GM23248 (cell line): ENCODE results near the gene CYBRD1. TPM values are rescaled to one million over a fixed set of nuclear protein-coding genes. Genes with fewer than 3 reads are reported as not detected.
A peak's percentile ranks its signal among the peaks of the same experiment; 100 is the strongest.
"Not testable (repeated sequence)": the region's sequence is repeated elsewhere in the genome, so short reads cannot be mapped to it uniquely, and the experiment has no call there.

ENCODE experiments used
- DNase-seq: peaks from one replicate; pipeline ENCODE4 v3.0.0-alpha.2; 2015
- H2AFZ ChIP-seq: fragments of 200-600 bp; sonication (generic); 2 replicates; pipeline ENCODE4 v1.6.1; 2016; ENCODE audit warnings: antibody characterized with exemption
- H3F3A ChIP-seq: fragments of 200-600 bp; sonication (generic); 2 replicates; pipeline ENCODE4 v1.6.1; 2016; ENCODE audit warnings: mild to moderate bottlenecking, antibody characterized with exemption, mixed run types; ENCODE audit not compliant: insufficient read depth
- H3K27ac ChIP-seq: fragments of 200-600 bp; sonication (generic); 2 replicates; pipeline ENCODE4 v1.5.1; 2016; ENCODE audit warnings: mild to moderate bottlenecking
- H3K27me3 ChIP-seq: fragments of 200-600 bp; sonication (generic); replicated peaks from 2 replicates; pipeline ENCODE4 v1.6.1; 2016; ENCODE audit warnings: mild to moderate bottlenecking; ENCODE audit not compliant: insufficient read depth
- H3K36me3 ChIP-seq: fragments of 200-600 bp; sonication (generic); 2 replicates; pipeline ENCODE4 v1.6.1; 2016; ENCODE audit warnings: low read depth, mild to moderate bottlenecking
- H3K4me1 ChIP-seq: fragments of 200-600 bp; sonication (generic); 2 replicates; pipeline ENCODE4 v1.6.1; 2016; ENCODE audit warnings: mild to moderate bottlenecking; ENCODE audit not compliant: insufficient read depth
- H3K4me2 ChIP-seq: fragments of 200-600 bp; sonication (generic); one replicate; pipeline ENCODE4 v1.6.1; 2016; ENCODE audit warnings: mild to moderate bottlenecking; ENCODE audit not compliant: unreplicated experiment
- H3K4me3 ChIP-seq: fragments of 200-600 bp; sonication (generic); 2 replicates; pipeline ENCODE4 v1.5.1; 2016; ENCODE audit warnings: mild to moderate bottlenecking
- H3K79me2 ChIP-seq: fragments of 200-600 bp; sonication (generic); 2 replicates; pipeline ENCODE4 v1.6.1; 2016; ENCODE audit warnings: mild to moderate bottlenecking; ENCODE audit not compliant: insufficient read depth
- H3K9ac ChIP-seq: fragments of 200-600 bp; sonication (generic); 2 replicates; pipeline ENCODE4 v1.6.1; 2016; ENCODE audit warnings: mild to moderate bottlenecking
- H3K9me2 ChIP-seq: fragments of 200-600 bp; sonication (generic); 2 replicates; pipeline ENCODE4 v1.6.1; 2016; ENCODE audit warnings: mixed run types, mild to moderate bottlenecking, moderate library complexity; ENCODE audit not compliant: insufficient read depth
- H3K9me3 ChIP-seq: fragments of 200-600 bp; sonication (generic); one replicate; pipeline ENCODE4 v1.6.1; 2017; ENCODE audit warnings: low read depth
- H4K20me1 ChIP-seq: fragments of 200-600 bp; sonication (generic); 2 replicates; pipeline ENCODE4 v1.6.0; 2016; ENCODE audit not compliant: insufficient read depth
- EZH2 ChIP-seq: fragments of 200-600 bp; sonication (generic); IDR thresholded peaks from 2 replicates; pipeline ENCODE4 v1.6.1; 2018; ENCODE audit warnings: antibody characterized with exemption, mild to moderate bottlenecking; ENCODE audit not compliant: insufficient read depth, poor library complexity, severe bottlenecking
- EZH2phosphoT487 ChIP-seq: fragments of 200-600 bp; sonication (generic); IDR thresholded peaks from 2 replicates; pipeline ENCODE4 v1.6.1; 2018; ENCODE audit warnings: antibody characterized with exemption, moderate library complexity, mild to moderate bottlenecking, low read depth; ENCODE audit not compliant: insufficient read depth
- WGBS, 2 experiments: methylation state at CpG; one replicate each; pipeline ENCODE4 v1.1.6; 2015 to 2017; ENCODE audit warnings: low lambda C conversion rate in 2 of 2, low coverage in 1 of 2; ENCODE audit errors: missing lambda C conversion rate in 2 of 2; 5-methylcytosine and 5-hydroxymethylcytosine counted together
- in situ Hi-C: fragments of 300-500 bp; cut with MboI; formaldehyde crosslinking; loops from 2 replicates; pipeline ENCODE4 v1.15.0; 2020
- polyA plus RNA-seq: library from polyadenylated mRNA; unstranded; fragments of >200 nt; fragmentation: Nextera tagmentation; extraction: Ambion mirVana; gene quantifications from 2 replicates; pipeline ENCODE4 v1.2.1, GENCODE V29; 2016
- total RNA-seq: library from RNA; depleted of rRNA; stranded (reverse); fragments of >200 nt; shearing (Covaris generic); gene quantifications from 2 replicates; pipeline ENCODE4 v1.2.3, GENCODE V29; 2014

Gene CYBRD1
- total and polyA plus RNA-seq, 2 experiments from 2014 or later: 168 to 248 TPM

- Histone ChIP-seq H3K4me1 (peaks cover 26% of the 10 kb centered on the region), H3K9me3 (no peaks in the 10 kb centered on the region), H3F3A (peaks cover 31% of the 10 kb centered on the region), H3K27ac (peak overlapping the region; percentile 85), H2AFZ (peak overlapping the region; percentile 55), H3K9ac (peak overlapping the region; percentile 63), H3K36me3 (no peaks in the 10 kb centered on the region), H3K27me3 (no peaks in the 10 kb centered on the region), H4K20me1 (peaks cover 6% of the 10 kb centered on the region; the same call in 1 of the 2 replicates), H3K9me2 (no peaks in the 10 kb centered on the region), H3K79me2 (peaks cover 89% of the 10 kb centered on the region), H3K4me3 (peak overlapping the region; percentile 64), H3K4me2 (peak overlapping the region; percentile 78)
- in situ Hi-C loops: no loop called here
- TF ChIP-seq EZH2phosphoT487 (no peak), EZH2 (no peak)
- DNase-seq: peak; percentile 80
- WGBS, 2 experiments: 0 to 2% methylated on average over 7 of the region's 7 CpGs
Measured at GRCh38 chr2:171531291-171531690, 9.0 kb downstream of the CYBRD1 start.

GRCh38 chr2:171531836-171532450 lies 9.7 kb downstream of the CYBRD1 start:
- H3K36me3 ChIP-seq: no peaks in the 10 kb centered on the region
- in situ Hi-C loops: no loop called here
- peak; percentile 67 for DNase-seq
- H3K4me3 ChIP-seq: peak overlapping the region; percentile 64
- WGBS, 2 experiments: 11 to 12% methylated on average over 3 of the region's 3 CpGs
- no peaks in the 10 kb centered on the region for H3K27me3 ChIP-seq
- H3K4me1 ChIP-seq: peaks cover 29% of the 10 kb centered on the region
- peak overlapping the region; percentile 85 for H3K27ac ChIP-seq
- peak overlapping the region; percentile 55; the same call in 1 of the 2 replicates for H2AFZ ChIP-seq
- peak overlapping the region; percentile 63 for H3K9ac ChIP-seq
- H3K9me2 ChIP-seq: no peaks in the 10 kb centered on the region
- peak overlapping the region; percentile 78 for H3K4me2 ChIP-seq
- TF ChIP-seq EZH2: no peak
- no peak for TF ChIP-seq EZH2phosphoT487
- H4K20me1 ChIP-seq: peaks cover 6% of the 10 kb centered on the region; the same call in 1 of the 2 replicates
- peaks cover 31% of the 10 kb centered on the region for H3F3A ChIP-seq
- H3K9me3 ChIP-seq: no peaks in the 10 kb centered on the region
- H3K79me2 ChIP-seq: peaks cover 89% of the 10 kb centered on the region

- H3K4me1 ChIP-seq: peaks cover 29% of the 10 kb centered on the region
- no peaks in the 10 kb centered on the region for H3K9me2 ChIP-seq
- no peaks in the 10 kb centered on the region for H3K27me3 ChIP-seq
- no peak overlapping the region for H3K4me3 ChIP-seq
- no peak overlapping the region for H2AFZ ChIP-seq
- H3K36me3 ChIP-seq: no peaks in the 10 kb centered on the region
- in situ Hi-C loops: no loop called here
- peaks cover 31% of the 10 kb centered on the region for H3F3A ChIP-seq
- H3K9ac ChIP-seq: no peak overlapping the region
- H3K4me2 ChIP-seq: no peak overlapping the region
- H3K27ac ChIP-seq: no peak overlapping the region
- peaks cover 89% of the 10 kb centered on the region for H3K79me2 ChIP-seq
- WGBS, 2 experiments: 75 to 85% methylated on average over 1 of the region's 1 CpG
- no peaks in the 10 kb centered on the region for H4K20me1 ChIP-seq
- no peak for DNase-seq
- TF ChIP-seq EZH2phosphoT487 (no peak), EZH2 (no peak)
- H3K9me3 ChIP-seq: no peaks in the 10 kb centered on the region
Measured at GRCh38 chr2:171533331-171533730, 11.1 kb downstream of the CYBRD1 start.

- H3K9me2 ChIP-seq, H3K27ac ChIP-seq, H3K36me3 ChIP-seq, H3K4me3 ChIP-seq, H3K27me3 ChIP-seq, H3K9ac ChIP-seq, H4K20me1 ChIP-seq, DNase-seq, H2AFZ ChIP-seq, in situ Hi-C loops, H3K9me3 ChIP-seq, H3K4me2 ChIP-seq: not testable (repeated sequence)
- Histone ChIP-seq H3F3A (peaks cover 22% of the 10 kb centered on the region), H3K79me2 (peaks cover 89% of the 10 kb centered on the region), H3K4me1 (peaks cover 24% of the 10 kb centered on the region)
- WGBS, 2 experiments: 88 to 92% methylated on average over 4 of the region's 4 CpGs
Measured at GRCh38 chr2:171535528-171535927, 13.3 kb downstream of the CYBRD1 start.
